Endothelial cell of umbilical vein (primary cell): Measurements from ENCODE around the gene AFG3L2. TPM values are rescaled to one million over a fixed set of nuclear protein-coding genes. Genes with fewer than 3 reads are reported as not detected.

Experiments
- BruUV-seq: library from RNA; stranded (reverse); fragments of 400-500 nt; replicated peaks from 2 replicates; lab custom pipeline; 2021; lab: Mats Ljungman, UMichigan
- CTCF ChIA-PET: fragments of 300-600, 350-600 bp; sonication (Branson Sonifier 250); formaldehyde crosslinking; loops from one replicate; lab custom pipeline; 2021; ENCODE audit warnings: antibody characterized with exemption, inconsistent platforms; lab: Charles Lee
- POLR2A ChIA-PET: fragments of 300-600, 350-600 bp; sonication (Branson Sonifier 250); formaldehyde crosslinking; loops from one replicate; lab custom pipeline; 2021; ENCODE audit warnings: antibody characterized with exemption, inconsistent platforms; lab: Charles Lee
- DNase-seq: peaks from one replicate; pipeline ENCODE4 v3.0.0-alpha.2; 2011; ENCODE audit warnings: low read depth, low spot score
- FAIRE-seq: peaks from 2 replicates; lab custom pipeline; 2011; peaks lifted over from hg19 to GRCh38; lab: Jason Lieb, UNC
- H2AFZ ChIP-seq: 2 replicates; pipeline ENCODE4 v1.6.0; 2012; ENCODE audit warnings: low read depth, low read length, control low read depth, inconsistent platforms
- H3K27ac ChIP-seq: 2 replicates; pipeline ENCODE4 v1.5.1; 2011; ENCODE audit warnings: low read depth, mild to moderate bottlenecking, control low read depth, low read length, moderate library complexity; ENCODE audit not compliant: insufficient read depth
- H3K27me3 ChIP-seq, 2 experiments: 2 replicates each; pipeline versions ENCODE4 v1.6.0 to v1.6.1; 2011; ENCODE audit warnings: low read length in 2 of 2, mixed read lengths in 1 of 2; ENCODE audit not compliant: control insufficient read depth in 2 of 2, insufficient read depth in 2 of 2
- H3K36me3 ChIP-seq, 2 experiments: 2 replicates in 1 of 2; 3 replicates in 1 of 2; pipeline ENCODE4 v1.5.1; 2011; ENCODE audit warnings: low read length in 2 of 2, mild to moderate bottlenecking in 1 of 2, moderate library complexity in 1 of 2; ENCODE audit not compliant: control insufficient read depth in 2 of 2, insufficient read depth in 2 of 2; ENCODE audit errors: extremely low read depth in 1 of 2
- H3K4me1 ChIP-seq: 3 replicates; pipeline ENCODE4 v1.5.1; 2011; ENCODE audit warnings: mild to moderate bottlenecking, low read length; ENCODE audit not compliant: control insufficient read depth, insufficient read depth; ENCODE audit errors: extremely low read depth
- H3K4me2 ChIP-seq: 2 replicates; pipeline ENCODE4 v1.6.1; 2011; ENCODE audit warnings: low read length, control low read depth, mixed read lengths; ENCODE audit not compliant: insufficient read depth
- H3K4me3 ChIP-seq, 3 experiments: fragments of 200-600 bp in 1 of 3; sonication (generic), shearing (Covaris generic) in 1 of 3; replicated peaks in 1 of 3; 2 replicates each; pipeline ENCODE4 v1.5.1; 2011 to 2016; ENCODE audit warnings: control low read depth in 3 of 3, low read length in 3 of 3, mild to moderate bottlenecking in 2 of 3, inconsistent platforms in 1 of 3, low read depth in 1 of 3, moderate library complexity in 1 of 3; ENCODE audit not compliant: insufficient read depth in 1 of 3
- H3K79me2 ChIP-seq: 2 replicates; pipeline ENCODE4 v1.6.0; 2012; ENCODE audit warnings: low read length, inconsistent platforms; ENCODE audit not compliant: control insufficient read depth, insufficient read depth
- H3K9ac ChIP-seq: replicated peaks from 2 replicates; pipeline ENCODE3; 2011; ENCODE audit warnings: low read length, control low read depth; ENCODE audit not compliant: insufficient read depth; ENCODE audit errors: extremely low read depth
- H3K9me1 ChIP-seq: replicated peaks from 3 replicates; pipeline ENCODE4 v1.6.0; 2011; ENCODE audit warnings: mild to moderate bottlenecking, low read length; ENCODE audit not compliant: control insufficient read depth, insufficient read depth; ENCODE audit errors: extremely low read depth
- H3K9me3 ChIP-seq: replicated peaks from 2 replicates; pipeline ENCODE4 v1.5.1; 2012; ENCODE audit warnings: low read length, inconsistent platforms; ENCODE audit not compliant: control insufficient read depth, insufficient read depth
- H4K20me1 ChIP-seq: replicated peaks from 2 replicates; pipeline ENCODE3; 2011; ENCODE audit warnings: mild to moderate bottlenecking, low read length; ENCODE audit not compliant: control insufficient read depth, insufficient read depth; ENCODE audit errors: extremely low read depth
- FOS ChIP-seq: IDR thresholded peaks from 2 replicates; pipeline ENCODE4 v1.6.1; 2011; ENCODE audit warnings: mild to moderate bottlenecking, low read length, moderate library complexity, borderline replicate concordance; ENCODE audit not compliant: insufficient read depth
- JUN ChIP-seq: IDR thresholded peaks from 2 replicates; pipeline ENCODE4 v1.6.1; 2011; ENCODE audit warnings: borderline replicate concordance, low read depth; ENCODE audit not compliant: insufficient read length, insufficient read depth
- MYC ChIP-seq: IDR thresholded peaks from one replicate; pipeline ENCODE4 v1.6.1; 2011; ENCODE audit warnings: mild to moderate bottlenecking, low read depth, low read length
- POLR2A ChIP-seq: IDR thresholded peaks from 2 replicates; pipeline ENCODE4 v1.6.1; 2012; ENCODE audit warnings: low read depth, mild to moderate bottlenecking, control low read depth, low read length
- POLR2AphosphoS5 ChIP-seq: IDR thresholded peaks from 2 replicates; pipeline ENCODE4 v1.6.1; 2012; ENCODE audit warnings: low read depth, mild to moderate bottlenecking, control low read depth, low read length, moderate library complexity; ENCODE audit not compliant: insufficient read depth
- dilution Hi-C: fragments of 300-500 bp; cut with MboI; formaldehyde crosslinking; loops from one replicate; pipeline ENCODE4 v1.15.0; 2019; ENCODE audit warnings: low sequenced_read_pairs; ENCODE audit not compliant: extremely low pct_ligation_motif_present
- intact Hi-C: fragments of 100-400 bp; cut with micrococcal nuclease; formaldehyde crosslinking; loops from one replicate; pipeline ENCODE4 v1.10.0; 2022
- polyA plus RNA-seq, 4 experiments: library from polyadenylated mRNA; depleted of rRNA in 3 of 4; stranded (reverse) in 3 of 4; unstranded in 1 of 4; fragments of >200 nt; gene quantifications; 2 replicates each; pipeline versions ENCODE4 v1.2.1 to v1.2.3, GENCODE V29; 2011 to 2012; ENCODE audit warnings: missing spikeins in 1 of 4
- total RNA-seq: library from RNA; stranded (reverse); gene quantifications from 2 replicates; pipeline ENCODE4 v1.2.3, GENCODE V29; 2021
- TF ChIP-seq, protein P1 (sequence below), 2 donors: IDR thresholded peaks; 1 replicate in 1 of 2; 2 replicates in 1 of 2; pipeline ENCODE4 v1.5.1; 2011; ENCODE audit warnings: low read length in 2 of 2, mild to moderate bottlenecking in 2 of 2, moderate library complexity in 2 of 2, control low read depth in 1 of 2, inconsistent platforms in 1 of 2, low read depth in 1 of 2; ENCODE audit not compliant: insufficient read depth in 1 of 2; ENCODE audit errors: extremely low read depth in 1 of 2

The AFG3L2 gene
- total and polyA plus RNA-seq, 2 donors (not counting 3 experiments of a cell fraction or from before 2014, with no cell fraction given), result 19.3 to 42.4 TPM

DNA sequence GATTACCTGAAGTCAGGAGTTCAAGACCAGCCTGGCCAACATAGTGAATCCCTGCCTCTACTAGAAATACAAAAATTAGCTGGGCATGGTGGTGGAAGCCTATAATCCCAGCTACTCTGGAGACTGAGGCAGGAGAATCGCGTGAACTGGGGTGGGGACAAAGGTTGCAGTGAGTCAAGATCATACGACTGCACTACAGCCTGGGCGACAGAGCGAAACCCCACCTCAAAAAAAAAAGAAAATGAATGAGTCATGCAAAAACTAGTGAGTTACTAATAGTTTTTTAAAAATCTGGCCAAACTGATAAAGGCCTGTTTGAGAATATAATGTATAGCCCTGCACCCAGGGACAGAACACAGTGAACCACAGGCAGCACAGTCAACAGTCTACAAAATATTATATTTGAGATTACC, 17.5 kb downstream of the AFG3L2 start:
- POLR2A ChIA-PET, result interaction anchor here (0.6 kb wide), 1 partner anchor 614 kb away, joined by 3 read pairs; no protein-coding TSS in a partner anchor
- no TSS peak for BruUV-seq
- H3K36me3 ChIP-seq, result peaks cover 11 to 13% of the 10 kb centered on the region in 2 experiments

More for the DNA sequence above, 17.5 kb downstream of the AFG3L2 start:
- Histone ChIP-seq H3K27me3 (no peaks in the 10 kb centered on the region), H3K9me1 (no peaks in the 10 kb centered on the region), H2AFZ (no peak overlapping the region), H3K4me3 (no peak overlapping the region), H4K20me1 (no peaks in the 10 kb centered on the region), H3K9me3 (no peaks in the 10 kb centered on the region), H3K9ac (no peak overlapping the region), H3K4me1 (peaks cover 5% of the 10 kb centered on the region), H3K4me2 (no peak overlapping the region), H3K79me2 (peaks cover 2% of the 10 kb centered on the region), H3K27ac (no peak overlapping the region)
- TF ChIP-seq, protein P1, sequence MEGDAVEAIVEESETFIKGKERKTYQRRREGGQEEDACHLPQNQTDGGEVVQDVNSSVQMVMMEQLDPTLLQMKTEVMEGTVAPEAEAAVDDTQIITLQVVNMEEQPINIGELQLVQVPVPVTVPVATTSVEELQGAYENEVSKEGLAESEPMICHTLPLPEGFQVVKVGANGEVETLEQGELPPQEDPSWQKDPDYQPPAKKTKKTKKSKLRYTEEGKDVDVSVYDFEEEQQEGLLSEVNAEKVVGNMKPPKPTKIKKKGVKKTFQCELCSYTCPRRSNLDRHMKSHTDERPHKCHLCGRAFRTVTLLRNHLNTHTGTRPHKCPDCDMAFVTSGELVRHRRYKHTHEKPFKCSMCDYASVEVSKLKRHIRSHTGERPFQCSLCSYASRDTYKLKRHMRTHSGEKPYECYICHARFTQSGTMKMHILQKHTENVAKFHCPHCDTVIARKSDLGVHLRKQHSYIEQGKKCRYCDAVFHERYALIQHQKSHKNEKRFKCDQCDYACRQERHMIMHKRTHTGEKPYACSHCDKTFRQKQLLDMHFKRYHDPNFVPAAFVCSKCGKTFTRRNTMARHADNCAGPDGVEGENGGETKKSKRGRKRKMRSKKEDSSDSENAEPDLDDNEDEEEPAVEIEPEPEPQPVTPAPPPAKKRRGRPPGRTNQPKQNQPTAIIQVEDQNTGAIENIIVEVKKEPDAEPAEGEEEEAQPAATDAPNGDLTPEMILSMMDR (IDR thresholded peaks at IDR 0.05; ENCODE audit: extremely low read depth in 1 of 2, insufficient read depth in 1 of 2, low read depth in 1 of 2, low read length in 2 of 2), result no peak
- TF ChIP-seq FOS (no peak), JUN (peak; percentile 51), POLR2A (no peak), MYC (no peak), POLR2AphosphoS5 (no peak)
- dilution Hi-C loops, result no loop called here
- intact Hi-C loops, result no loop called here
- CTCF ChIA-PET, result interaction anchor here (0.6 to 1.2 kb wide), 3 partner anchors 8 to 32 kb away, joined by 3 to 6 read pairs (median 3); no protein-coding TSS in a partner anchor
- no peak for FAIRE-seq
- peak; percentile 39 for DNase-seq
